Measurements from ENCODE around the gene LNPEP. TPM values are rescaled to one million over a fixed set of nuclear protein-coding genes. Genes with fewer than 3 reads are reported as not detected.

The LNPEP gene
- total and polyA plus RNA-seq, 10 of the 15 experiments (the other 5 are each of a cell fraction or from before 2014, with no cell fraction given) = 5.6 to 54.9 (median 25.0) TPM

GRCh38 chr5:96935559-96936430 is at the start of gene LNPEP (continued):
- TF ChIP-seq SRF (IDR thresholded peaks at IDR 0.05; ENCODE audit: low read depth in 2 of 2, low read length in 2 of 2) (peak in 1 of 2 experiments; percentile 58; a peak in 1 of 4 replicates), TCF3 (IDR thresholded peaks at IDR 0.05; ENCODE audit: borderline replicate concordance, insufficient read depth, low read depth, low read length) (peak; percentile 77), ZBTB11 (CRISPR knock-in tag; IDR thresholded peaks at IDR 0.05) (no peak), MEF2A (IDR thresholded peaks at IDR 0.05; ENCODE audit: insufficient read depth, low read depth, low read length) (0 out of 2 replicates have a peak, but pooled peaks have one; percentile 52), YBX1 (IDR thresholded peaks at IDR 0.05) (no peak), LARP7 (IDR thresholded peaks at IDR 0.05) (peak; percentile 44), HDAC2 (IDR thresholded peaks at IDR 0.05) (no peak), RAD51 (IDR thresholded peaks at IDR 0.05) (no peak), SREBF2 (IDR thresholded peaks at IDR 0.05; ENCODE audit: low read length) (no peak), NR2C1 (IDR thresholded peaks at IDR 0.05) (peak; percentile 16; the same call in 1 of the 2 replicates), ZZZ3 (IDR thresholded peaks at IDR 0.05; ENCODE audit: control insufficient read depth, insufficient read length, low read depth) (no peak), HDGF (IDR thresholded peaks at IDR 0.05) (no peak), ZSCAN29 (IDR thresholded peaks at IDR 0.05) (peak; percentile 88; the same call in 1 of the 2 replicates), NR2F1 (conservative IDR thresholded peaks at IDR 0.05) (peak; percentile 55), RCOR1 (conservative IDR thresholded peaks at IDR 0.05; ENCODE audit: low read depth, low read length) (peak; percentile 68; the same call in 1 of the 2 replicates), NKRF (conservative IDR thresholded peaks at IDR 0.05) (peak; percentile 77), CEBPB (IDR thresholded peaks at IDR 0.05; ENCODE audit: borderline replicate concordance in 1 of 2, low read depth in 2 of 2, low read length in 2 of 2) (no peak), CREB1 (IDR thresholded peaks at IDR 0.05; ENCODE audit: low read depth) (no peak), ATF3 (IDR thresholded peaks at IDR 0.05; ENCODE audit: borderline replicate concordance, extremely low read depth, low read depth, low read length) (no peak), ZNF24 (IDR thresholded peaks at IDR 0.05) (no peak), MAX (IDR thresholded peaks at IDR 0.05; ENCODE audit: low read depth, low read length) (peak; percentile 52; the same call in 1 of the 2 replicates), SKIL (IDR thresholded peaks at IDR 0.05; ENCODE audit: low read depth, poor library complexity, severe bottlenecking) (no peak), POLR2AphosphoS5 (IDR thresholded peaks at IDR 0.05; ENCODE audit: low read length) (peak; percentile 4; the same call in 1 of the 2 replicates)

All from GM12878 (cell line).